AG10803 (cell line): ENCODE data around the gene SAMHD1.
"Not testable (repeated sequence)": the region's sequence is repeated elsewhere in the genome, so short reads cannot be mapped to it uniquely, and the experiment has no call there.

Source experiments
- DNase-seq: peaks from one replicate; pipeline ENCODE4 v3.0.0; 2010; ENCODE audit warnings: low read depth
- H3K4me3 ChIP-seq: 2 replicates; pipeline ENCODE4 v1.5.1; 2011; ENCODE audit warnings: mild to moderate bottlenecking, low read length, control low read depth
- TF ChIP-seq, protein P1 (sequence below): conservative IDR thresholded peaks from 2 replicates; pipeline ENCODE4 v1.5.1; 2011; ENCODE audit warnings: mild to moderate bottlenecking, low read length, control low read depth, inconsistent platforms

Gene SAMHD1

DNA sequence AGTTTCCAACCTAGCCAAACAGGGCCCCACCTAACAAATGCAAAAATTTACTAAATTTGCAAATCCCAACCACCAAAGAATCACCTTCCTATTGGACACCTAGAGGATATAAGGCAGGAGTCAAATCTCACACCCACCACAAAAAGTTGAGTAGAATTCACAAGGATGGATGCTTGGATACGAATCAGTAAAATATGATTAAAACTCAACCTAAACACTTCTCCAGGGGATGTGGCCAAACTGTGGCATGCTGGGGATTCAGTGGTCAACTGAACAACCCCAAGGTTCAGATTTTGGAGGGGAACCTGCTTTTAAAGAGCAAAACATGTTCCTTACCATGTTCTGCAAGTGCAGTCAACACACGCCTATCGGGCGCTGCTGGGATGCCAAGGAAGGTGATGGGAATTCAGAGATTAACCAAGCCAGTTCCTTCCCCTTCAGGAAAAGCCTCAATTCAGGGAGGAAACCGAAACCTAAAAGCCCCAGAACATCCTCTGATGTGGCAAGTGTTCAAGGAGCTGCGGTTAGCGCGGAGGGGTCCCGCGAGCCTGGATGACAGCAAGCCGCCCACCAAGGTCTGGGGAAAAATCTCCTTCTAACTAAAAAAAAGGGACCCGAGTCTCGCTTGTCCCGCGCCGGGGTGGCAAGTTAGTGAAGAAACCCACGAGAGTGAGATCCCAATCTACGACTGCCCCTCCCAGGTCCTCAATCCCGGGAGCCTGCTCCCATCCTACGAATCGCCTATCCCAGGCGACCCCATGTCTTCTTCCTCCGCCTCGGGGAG, 902 bp downstream of the SAMHD1 start:
- peak overlapping the region; percentile 98 for H3K4me3 ChIP-seq
- no peak for DNase-seq
- TF ChIP-seq, protein P1, sequence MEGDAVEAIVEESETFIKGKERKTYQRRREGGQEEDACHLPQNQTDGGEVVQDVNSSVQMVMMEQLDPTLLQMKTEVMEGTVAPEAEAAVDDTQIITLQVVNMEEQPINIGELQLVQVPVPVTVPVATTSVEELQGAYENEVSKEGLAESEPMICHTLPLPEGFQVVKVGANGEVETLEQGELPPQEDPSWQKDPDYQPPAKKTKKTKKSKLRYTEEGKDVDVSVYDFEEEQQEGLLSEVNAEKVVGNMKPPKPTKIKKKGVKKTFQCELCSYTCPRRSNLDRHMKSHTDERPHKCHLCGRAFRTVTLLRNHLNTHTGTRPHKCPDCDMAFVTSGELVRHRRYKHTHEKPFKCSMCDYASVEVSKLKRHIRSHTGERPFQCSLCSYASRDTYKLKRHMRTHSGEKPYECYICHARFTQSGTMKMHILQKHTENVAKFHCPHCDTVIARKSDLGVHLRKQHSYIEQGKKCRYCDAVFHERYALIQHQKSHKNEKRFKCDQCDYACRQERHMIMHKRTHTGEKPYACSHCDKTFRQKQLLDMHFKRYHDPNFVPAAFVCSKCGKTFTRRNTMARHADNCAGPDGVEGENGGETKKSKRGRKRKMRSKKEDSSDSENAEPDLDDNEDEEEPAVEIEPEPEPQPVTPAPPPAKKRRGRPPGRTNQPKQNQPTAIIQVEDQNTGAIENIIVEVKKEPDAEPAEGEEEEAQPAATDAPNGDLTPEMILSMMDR: no peak

DNA sequence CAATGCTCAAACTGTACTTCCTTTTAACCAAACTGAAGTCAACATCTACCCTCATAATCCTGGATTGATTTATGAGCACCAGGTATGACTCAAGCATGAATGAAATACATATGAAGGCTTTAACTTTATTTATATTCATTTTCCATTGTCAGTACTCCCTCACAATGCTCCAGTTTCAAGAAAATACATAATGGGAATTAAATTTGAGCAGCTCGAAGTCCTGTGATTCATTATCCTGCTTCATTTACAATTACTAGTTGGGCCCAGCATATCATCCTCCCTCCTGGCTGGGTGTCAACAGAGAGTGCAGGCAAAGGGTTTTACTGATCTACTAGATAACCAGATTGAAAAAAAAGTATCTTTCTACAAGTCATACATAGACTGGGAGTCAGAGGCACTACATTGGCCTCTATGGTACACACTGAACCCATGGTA, 10.1 kb downstream of the SAMHD1 start:
- TF ChIP-seq, protein P1: no peak
- DNase-seq: no peak

DNA sequence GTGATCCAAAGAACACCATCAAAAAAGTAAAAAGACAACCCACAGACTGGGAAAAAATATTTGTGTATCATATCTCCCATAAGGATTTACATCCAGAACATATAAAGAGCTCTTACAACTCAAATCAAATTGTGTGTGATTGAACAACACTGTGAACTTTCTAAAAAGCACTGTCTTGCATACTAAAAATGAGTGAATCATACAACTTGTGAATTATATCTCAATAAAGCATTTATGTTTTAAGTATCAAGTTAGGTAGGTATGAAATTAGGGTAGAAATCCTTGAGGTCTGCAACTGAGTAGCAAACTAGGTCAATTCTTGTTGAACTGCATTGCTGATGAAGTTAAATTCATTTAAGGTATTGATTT, 14.1 kb downstream of the SAMHD1 start:
- no peak overlapping the region for H3K4me3 ChIP-seq
- TF ChIP-seq, protein P1: no peak
- no peak for DNase-seq

More for the DNA sequence above, 10.1 kb downstream of the SAMHD1 start:
- H3K4me3 ChIP-seq: no peak overlapping the region

DNA sequence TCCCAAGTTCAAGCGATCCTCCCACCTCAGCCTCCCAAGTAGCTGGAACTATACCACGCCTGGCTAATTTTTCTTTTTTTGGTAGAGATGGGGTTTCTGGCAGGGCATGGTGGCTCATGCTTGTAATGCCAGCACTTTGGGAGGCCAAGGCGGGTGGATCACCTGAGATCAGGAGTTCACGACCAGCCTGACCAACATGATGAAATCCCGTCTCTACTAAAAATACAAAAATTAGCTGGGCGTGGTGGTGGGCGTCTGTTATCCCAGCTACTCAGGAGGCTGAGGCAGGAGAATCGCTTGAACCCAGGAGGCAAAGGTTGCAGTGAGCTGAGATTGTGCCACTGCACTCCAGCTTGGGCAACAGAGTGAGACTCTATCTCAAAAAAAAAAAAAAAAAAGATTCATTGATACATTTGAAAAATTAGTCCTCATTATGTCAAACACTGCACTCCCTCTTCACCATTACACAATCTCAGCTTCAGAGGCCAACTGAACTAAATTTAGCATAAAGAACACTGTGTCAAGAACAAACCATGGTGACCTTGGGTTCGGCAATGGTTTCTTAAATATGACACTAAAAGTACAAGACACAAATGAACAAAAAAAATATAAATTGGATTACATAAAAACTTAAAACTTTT, 14.6 kb downstream of the SAMHD1 start:
- not testable (repeated sequence) for DNase-seq, H3K4me3 ChIP-seq

DNA sequence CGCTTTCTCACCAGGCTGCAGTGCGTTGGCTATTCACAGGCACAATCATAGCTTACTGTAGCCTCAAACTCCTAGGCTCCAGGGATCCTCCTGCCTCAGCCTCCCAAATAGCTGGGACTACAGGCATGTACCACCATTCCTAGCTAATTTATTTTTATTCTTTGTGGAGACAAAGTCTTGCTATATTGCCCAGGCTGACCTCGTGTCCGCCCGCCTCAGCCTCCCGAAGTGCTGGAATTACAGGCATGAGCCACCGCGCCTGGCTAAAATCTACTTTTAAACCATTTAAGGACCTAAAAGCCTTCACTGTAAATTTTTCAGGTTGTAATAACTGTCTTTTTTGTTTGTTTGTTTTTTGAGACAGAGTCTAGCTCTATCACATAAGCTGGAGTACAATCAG, 15.2 kb downstream of the SAMHD1 start:
- DNase-seq: no peak
- TF ChIP-seq, protein P1: no peak
- H3K4me3 ChIP-seq: no peak overlapping the region

DNA sequence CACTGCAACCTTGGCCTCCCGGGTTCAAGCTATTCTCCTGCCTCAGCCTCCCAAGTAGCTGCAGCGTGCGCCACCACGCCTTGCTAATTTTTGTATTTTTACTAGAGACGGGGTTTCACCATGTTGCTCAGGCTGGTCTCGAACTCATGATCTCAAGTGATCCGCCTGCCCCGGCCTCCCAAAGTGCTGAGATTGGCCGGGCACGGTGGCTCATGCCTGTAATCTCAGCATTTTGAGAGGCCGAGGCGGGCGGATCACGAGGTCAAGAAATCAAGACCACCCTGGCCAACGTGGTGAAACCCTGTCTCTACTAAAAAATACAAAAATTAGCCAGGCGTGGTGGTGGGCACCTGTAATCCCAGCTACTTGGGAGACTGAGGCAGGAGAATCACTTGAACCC, 17.9 kb downstream of the SAMHD1 start:
- DNase-seq: not testable (repeated sequence)

DNA sequence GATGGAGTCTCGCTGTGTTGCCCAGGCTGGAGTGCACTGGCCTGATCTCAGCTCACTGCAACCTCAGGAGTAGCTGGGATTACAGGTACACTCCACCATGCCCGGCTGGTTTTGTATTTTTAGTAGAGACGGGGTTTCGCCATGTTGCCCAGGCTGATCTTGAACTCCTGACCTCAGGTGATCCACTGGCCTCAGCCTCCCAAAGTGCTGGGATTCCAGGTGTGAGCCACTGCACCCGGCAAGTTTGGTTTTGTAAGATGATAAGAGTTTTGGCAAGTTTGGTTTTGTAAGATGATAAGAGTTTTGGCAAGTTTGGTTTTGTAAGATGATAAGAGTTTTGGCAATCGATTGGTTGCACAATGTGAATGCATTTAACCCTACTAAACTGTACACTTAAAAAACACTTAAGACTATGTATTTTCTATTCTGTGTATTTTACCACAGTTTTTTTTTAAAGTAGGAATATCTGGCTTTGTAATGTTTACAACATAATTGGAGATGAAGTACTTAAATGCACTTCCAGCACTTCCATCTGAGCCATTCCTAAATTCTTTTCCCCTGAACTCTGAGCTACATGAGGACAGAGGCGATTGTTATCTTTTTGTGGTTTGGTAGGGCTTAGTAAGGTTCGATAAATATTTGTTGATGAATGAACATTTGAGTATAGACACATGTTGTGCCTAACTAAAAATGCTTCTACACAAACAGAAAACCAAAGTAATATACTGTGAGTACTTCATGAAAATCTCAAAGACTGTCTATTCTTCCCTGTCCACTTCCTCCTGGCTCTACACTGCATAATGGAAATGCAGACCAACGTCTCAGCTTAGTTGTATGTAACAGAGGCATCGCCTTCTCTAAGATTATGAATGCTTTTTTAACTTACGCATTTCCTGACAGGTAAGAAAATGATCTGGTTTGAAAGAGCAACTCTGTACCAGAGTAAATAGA, 18.8 kb downstream of the SAMHD1 start:
- peak; percentile 50 for DNase-seq
- H3K4me3 ChIP-seq: no peak overlapping the region
- TF ChIP-seq, protein P1: no peak

More for the DNA sequence above, 17.9 kb downstream of the SAMHD1 start:
- H3K4me3 ChIP-seq: not testable (repeated sequence)

DNA sequence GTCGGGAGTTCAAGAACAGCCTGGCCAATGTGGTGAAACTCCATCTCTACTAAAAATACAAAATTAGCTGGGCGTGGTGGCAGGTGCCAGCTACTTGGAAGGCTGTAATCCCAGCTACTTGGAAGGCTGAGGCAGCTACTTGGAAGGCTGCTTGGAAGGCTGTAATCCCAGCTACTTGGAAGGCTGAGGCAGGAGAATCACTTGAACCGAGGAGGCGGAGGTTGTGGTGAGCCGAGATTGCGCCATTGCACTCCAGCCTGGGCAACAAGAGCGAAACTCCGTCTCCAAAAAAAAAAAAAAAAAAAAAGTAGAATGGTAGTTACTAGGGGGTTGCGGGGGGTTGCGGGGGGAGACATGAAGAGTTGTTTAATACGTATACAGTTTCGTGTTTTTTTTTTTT, 19.4 kb downstream of the SAMHD1 start:
- not testable (repeated sequence) for H3K4me3 ChIP-seq, DNase-seq
